Umbilical cord (tissue), 2 donors: ENCODE results near the gene TTLL4. TPM values are rescaled to one million over a fixed set of nuclear protein-coding genes. Genes with fewer than 3 reads are reported as not detected.

ENCODE experiments used
- DNase-seq: peaks from one replicate; pipeline ENCODE4 v3.0.0-alpha.2; 2015; ENCODE audit warnings: low spot score
- total RNA-seq: library from RNA; depleted of rRNA; stranded (reverse); fragments of >200 nt; gene quantifications from one replicate; pipeline ENCODE4 v1.2.3, GENCODE V29; 2014; ENCODE audit warnings: low replicate concordance; ENCODE audit not compliant: insufficient read depth

Gene TTLL4, protein sequence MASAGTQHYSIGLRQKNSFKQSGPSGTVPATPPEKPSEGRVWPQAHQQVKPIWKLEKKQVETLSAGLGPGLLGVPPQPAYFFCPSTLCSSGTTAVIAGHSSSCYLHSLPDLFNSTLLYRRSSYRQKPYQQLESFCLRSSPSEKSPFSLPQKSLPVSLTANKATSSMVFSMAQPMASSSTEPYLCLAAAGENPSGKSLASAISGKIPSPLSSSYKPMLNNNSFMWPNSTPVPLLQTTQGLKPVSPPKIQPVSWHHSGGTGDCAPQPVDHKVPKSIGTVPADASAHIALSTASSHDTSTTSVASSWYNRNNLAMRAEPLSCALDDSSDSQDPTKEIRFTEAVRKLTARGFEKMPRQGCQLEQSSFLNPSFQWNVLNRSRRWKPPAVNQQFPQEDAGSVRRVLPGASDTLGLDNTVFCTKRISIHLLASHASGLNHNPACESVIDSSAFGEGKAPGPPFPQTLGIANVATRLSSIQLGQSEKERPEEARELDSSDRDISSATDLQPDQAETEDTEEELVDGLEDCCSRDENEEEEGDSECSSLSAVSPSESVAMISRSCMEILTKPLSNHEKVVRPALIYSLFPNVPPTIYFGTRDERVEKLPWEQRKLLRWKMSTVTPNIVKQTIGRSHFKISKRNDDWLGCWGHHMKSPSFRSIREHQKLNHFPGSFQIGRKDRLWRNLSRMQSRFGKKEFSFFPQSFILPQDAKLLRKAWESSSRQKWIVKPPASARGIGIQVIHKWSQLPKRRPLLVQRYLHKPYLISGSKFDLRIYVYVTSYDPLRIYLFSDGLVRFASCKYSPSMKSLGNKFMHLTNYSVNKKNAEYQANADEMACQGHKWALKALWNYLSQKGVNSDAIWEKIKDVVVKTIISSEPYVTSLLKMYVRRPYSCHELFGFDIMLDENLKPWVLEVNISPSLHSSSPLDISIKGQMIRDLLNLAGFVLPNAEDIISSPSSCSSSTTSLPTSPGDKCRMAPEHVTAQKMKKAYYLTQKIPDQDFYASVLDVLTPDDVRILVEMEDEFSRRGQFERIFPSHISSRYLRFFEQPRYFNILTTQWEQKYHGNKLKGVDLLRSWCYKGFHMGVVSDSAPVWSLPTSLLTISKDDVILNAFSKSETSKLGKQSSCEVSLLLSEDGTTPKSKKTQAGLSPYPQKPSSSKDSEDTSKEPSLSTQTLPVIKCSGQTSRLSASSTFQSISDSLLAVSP
- total RNA-seq: 2.4 TPM

- peak; percentile 99 for DNase-seq
These were observed at the start of gene TTLL4 for GRCh38 chr2:218710687-218711549. TSS of gene TTLL4 (plus strand) at chr2:218710835. CDS start at chr2:218737677, 26,842 bp downstream.

GRCh38 chr2:218662377-218662776, 48.3 kb upstream of the TTLL4 start:
- no peak for DNase-seq

- no peak for DNase-seq
These were observed 47.8 kb upstream of the TTLL4 start for GRCh38 chr2:218662827-218663226.

DNA sequence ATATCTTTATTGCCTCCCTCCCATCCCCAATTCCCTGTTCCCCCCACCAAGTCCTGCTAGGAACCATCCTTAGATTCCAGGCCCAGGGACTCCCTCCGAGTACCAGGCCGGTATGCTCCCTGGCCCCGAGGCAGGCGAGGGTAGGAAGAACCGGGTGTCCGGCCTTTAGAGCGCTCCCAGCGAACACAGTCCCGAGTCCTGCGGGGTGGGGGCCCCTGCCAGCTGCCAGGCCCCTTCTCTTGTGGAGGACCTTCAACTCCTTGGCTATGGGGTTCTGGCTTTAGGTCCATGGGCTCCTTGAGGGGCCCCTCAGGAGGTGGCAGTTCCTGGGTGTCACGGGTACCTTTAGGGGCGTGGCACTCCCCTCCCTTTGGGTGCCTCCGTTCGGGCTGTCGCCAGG, 46.7 kb upstream of the TTLL4 start:
- no peak for DNase-seq

GRCh38 chr2:218664653-218665052, 46.0 kb upstream of the TTLL4 start:
- DNase-seq: no peak

- peak; percentile 79 for DNase-seq
These were observed 39.5 kb upstream of the TTLL4 start for GRCh38 chr2:218671097-218671653.

DNA sequence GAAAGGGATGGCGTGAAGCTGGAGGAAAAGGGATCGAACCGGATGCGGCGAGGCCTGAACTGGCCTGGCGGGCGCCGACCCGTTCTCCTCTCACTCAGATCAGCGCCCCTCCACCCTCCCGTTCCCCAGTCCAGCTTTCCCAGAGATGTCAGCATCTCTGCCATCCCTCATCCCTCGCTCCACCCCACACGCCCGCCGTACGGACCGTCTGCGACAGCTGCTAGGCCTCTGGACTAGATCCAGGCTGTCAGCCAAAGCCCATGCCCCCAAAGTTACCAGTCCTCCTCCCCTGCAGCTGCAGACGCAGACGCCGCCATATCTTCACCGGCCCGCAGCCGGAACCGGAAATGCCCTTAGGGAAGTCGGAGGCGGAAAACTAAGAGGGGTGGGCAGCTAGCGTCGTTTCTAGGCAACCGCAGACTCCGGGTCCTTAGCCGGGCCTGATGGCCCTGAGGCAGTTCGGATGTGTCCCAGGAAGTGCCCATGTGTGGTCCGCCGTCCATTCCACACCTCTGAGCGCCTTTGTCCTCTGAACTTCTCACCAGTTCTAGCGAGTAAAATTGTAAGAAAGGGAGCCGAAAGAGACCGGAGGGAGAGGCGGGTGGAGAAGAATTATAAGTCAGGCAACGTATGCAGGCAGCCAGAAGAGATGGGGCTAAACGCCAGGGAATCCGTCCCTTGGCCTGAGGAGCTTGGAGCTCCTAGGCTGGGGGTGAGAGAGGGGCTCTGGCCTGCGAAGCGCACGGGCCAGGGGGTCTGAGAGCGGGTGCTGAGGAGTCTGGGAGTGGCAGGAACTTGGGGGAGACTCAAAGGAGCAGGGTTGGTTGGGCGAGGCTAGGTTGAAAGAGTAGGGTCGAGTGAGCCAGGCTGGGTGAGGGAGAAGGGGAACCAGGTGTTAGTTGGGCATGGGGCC, 38.7 kb upstream of the TTLL4 start, which contains the start of the genes RNF25 and STK36:
Gene RNF25, minus strand, starts transcription at position 349 of the 913 bp plus-strand sequence. Its CDS starts 32 bp downstream, at position 317.
Gene STK36, plus strand, starts transcription at position 433 of the 913 bp plus-strand sequence. CDS start 744 bp downstream, outside the sequence.
- peak; percentile 97 for DNase-seq

- DNase-seq: no peak
These were observed 31.5 kb upstream of the TTLL4 start for GRCh38 chr2:218679119-218679518.

DNA sequence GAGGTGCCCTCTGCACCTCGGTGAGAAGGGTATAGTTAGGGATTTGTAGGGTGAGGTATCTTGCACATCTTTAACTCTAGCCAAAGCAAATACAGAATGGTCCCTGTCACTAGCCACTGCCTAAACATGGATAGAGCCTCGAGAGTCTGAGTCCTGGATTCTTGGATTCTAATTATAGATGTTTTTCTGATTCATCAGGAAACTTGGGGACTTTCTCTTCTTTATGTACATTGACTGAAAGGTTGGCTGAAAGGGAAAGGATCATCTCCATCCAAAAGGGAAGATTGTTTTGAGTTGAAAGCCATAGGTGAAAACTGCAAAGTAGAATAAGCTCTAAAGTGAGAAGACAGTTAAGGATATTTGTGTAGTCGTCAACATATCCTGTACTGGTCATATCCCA, 30.6 kb upstream of the TTLL4 start:
- DNase-seq: no peak

- peak; percentile 73 for DNase-seq
These were observed 23.1 kb upstream of the TTLL4 start for GRCh38 chr2:218687400-218688060.

- no peak for DNase-seq
These were observed 19.4 kb upstream of the TTLL4 start for GRCh38 chr2:218691234-218691633.

- no peak for DNase-seq
These were observed 16.1 kb upstream of the TTLL4 start for GRCh38 chr2:218694405-218695145.

- DNase-seq: no peak
These were observed 11.8 kb upstream of the TTLL4 start for GRCh38 chr2:218698885-218699284.

DNA sequence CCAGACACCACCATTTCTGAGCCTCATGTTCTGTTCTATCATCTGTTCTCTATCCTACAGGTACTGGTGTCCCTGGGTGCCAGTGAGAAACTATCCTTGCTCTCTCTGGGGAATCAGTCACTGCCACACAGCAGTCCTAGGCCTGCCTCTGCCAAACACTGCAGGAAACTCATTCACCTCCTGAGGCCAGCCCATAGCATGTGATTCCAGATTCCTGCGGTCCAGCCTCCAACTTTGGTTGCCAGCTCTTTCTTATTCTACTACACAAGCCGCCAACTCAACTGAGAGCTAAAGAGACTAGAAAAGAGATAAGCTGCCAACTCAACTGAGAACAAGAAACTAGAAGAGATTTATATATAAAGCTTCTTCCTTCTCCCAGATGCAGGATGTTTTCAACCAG, 8.8 kb upstream of the TTLL4 start:
- DNase-seq: no peak

- no peak for DNase-seq
These were observed 7.3 kb upstream of the TTLL4 start for GRCh38 chr2:218703341-218703740.

DNA sequence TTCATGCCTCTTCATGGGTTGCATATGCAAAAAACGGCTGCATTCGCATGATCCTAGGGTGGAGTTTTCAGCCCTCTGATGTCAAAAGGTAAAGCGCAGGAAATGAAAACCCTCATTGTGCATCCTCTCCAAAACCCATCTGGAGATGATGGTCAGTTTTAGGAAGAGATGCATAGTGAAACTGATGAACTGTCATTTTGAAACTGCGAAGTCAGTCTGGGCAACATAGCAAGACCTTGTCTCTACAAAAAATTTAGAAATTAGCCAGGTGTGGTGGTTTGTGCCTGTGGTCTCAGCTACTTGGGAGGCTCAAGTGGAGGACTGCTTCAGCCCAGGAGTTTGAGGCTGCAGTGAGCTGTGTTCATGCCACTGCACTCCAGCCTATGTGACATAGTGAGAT, 2.5 kb upstream of the TTLL4 start:
- no peak for DNase-seq

- DNase-seq: peak; percentile 81
These were observed 727 bp upstream of the TTLL4 start for GRCh38 chr2:218709908-218710307.

- no peak for DNase-seq
These were observed 325 bp upstream of the TTLL4 start for GRCh38 chr2:218710334-218710686.
